Measurements from ENCODE around the gene RPL7A. TPM values are rescaled to one million over a fixed set of nuclear protein-coding genes. Genes with fewer than 3 reads are reported as not detected.
"Not testable (repeated sequence)": the region's sequence is repeated elsewhere in the genome, so short reads cannot be mapped to it uniquely, and the experiment has no call there.

The RPL7A gene
- total RNA-seq, 2 donors from 2014 or later = 1,074 to 1,076 TPM

DNA sequence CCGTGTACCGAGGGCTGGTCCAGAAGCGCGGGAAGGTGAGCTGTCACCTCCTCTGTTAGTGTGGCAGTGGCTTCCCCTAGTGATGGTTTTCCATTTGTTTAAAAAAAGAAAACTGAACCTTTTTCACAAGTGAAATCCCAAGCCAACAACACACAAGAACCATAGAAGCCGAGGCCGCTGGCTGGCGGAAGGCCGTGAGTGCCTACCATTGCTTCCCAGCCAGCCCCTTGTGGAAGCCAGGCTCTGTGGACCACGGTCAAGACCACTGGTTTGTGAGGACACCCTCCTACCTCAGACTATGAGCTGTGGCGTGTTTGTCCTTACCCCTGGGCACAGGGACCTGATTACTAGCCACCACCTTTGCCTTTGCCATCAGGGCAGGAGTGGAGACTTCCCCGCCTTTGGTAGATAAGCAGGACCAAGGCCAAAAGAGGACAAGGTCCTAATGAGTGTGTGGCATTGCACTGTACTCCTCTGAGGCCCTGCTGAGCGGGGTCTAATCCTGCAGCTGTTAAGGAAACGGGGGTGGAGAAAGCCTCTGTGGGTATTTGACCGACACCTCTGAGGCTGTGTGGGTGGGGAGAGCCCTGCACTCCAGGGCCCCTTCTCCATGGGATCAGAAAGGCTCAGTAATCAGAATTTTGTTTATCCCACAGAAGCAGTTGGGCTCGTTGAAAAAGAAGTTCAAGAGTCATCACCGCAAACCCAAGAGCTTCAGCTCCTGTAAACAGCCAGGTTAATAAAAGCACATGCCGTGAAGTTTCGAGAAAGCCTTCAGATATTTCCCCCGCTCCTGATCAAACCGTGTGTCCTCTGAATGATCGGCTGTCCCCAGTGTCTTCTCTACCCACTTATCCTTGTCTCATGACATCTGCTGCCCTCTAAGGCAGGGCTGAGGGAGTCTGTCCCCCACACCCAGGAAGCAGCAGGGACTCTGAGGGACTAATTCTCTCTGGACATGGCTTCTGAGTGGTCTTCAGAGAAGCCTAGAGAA is 12.7 kb downstream of the RPL7A start:
- no peak for ATAC-seq
- intact Hi-C loops (cut with DNase I) = no loop called here
- DNase-seq = no peak

DNA sequence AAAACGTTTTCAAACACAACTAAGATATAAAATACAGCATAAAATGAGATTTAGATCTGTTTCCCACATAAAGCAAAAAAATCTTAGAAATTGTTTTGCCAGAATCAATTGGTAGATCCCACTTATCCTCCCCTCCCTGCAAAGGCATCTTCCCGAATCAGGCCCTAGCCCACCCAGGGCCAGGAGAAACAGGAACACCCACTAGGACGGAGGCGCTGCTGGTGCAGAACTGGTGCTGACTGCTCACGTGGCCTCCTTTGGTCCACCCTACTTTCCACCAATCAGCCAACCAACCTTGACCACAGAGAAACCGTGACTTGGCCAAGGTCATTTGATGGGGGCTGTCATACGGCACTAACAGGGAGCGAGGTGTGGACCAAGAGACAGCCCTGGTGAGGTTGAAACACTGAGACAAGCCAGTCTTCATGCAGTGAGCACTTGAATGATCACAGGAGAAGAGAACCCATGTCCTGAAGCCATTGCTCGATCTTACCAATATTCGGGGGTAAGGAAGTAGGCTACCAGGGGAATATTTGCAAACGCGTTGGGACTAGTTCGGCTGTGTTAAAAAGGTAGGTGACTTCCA is 13.6 kb downstream of the RPL7A start:
- no peak for ATAC-seq
- DNase-seq = no peak
- intact Hi-C loops (cut with DNase I) = no loop called here

DNA sequence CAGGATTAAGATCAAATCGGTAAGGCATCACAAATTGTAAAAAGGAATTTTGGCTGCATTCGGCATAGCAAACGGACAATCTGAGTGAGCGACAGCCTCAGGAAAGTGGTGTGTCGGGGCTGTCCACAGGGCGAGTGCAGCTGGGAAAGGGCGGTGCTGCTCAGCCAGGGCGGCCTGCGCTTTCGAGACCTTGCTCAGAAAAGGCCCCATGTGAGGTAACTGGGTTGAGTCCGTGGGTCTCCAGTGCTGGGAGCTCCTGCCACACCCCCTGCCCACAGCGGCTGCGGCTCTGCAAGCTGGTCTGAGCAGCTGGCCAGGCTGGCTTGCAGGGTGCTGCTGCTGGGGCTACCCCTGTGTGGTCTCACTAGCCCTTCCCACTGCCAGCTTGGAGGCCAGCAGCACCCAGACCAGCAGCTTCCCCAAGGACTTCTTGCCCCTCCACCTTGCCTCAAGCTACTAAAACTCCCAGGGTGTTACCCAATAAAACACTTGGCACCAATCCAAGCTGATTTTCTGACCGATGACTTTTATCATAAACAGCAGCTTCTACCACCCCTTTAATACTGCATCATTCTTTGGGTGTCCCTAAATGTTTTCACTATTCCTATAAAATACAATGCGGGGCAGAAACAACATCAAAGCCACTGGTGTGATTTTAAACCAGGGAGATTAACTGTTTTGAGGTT is 14.5 kb downstream of the RPL7A start:
- ATAC-seq = no peak
- intact Hi-C loops (cut with DNase I) = no loop called here
- DNase-seq = no peak

DNA sequence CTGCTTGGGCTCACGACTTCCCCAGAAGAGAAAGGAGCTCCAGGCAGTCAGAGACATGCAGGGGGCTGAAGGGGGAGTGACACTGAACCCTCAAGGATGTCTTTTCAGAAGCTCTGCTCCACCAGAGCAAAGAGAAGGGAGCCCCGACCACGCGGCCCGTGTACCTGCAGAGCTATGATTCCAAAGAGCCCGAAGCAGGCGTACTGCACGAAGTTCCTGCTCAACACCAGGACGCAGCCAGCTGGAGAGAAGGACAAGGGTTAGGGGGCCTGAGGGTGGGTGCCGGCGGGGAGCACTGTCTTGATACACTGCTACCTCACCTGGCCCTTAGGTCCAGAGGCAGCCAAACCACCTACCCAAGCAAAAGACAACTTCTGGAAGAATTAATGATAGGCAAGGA is 18.4 kb downstream of the RPL7A start:
- intact Hi-C loops (cut with DNase I) = no loop called here
- no peak for DNase-seq

DNA sequence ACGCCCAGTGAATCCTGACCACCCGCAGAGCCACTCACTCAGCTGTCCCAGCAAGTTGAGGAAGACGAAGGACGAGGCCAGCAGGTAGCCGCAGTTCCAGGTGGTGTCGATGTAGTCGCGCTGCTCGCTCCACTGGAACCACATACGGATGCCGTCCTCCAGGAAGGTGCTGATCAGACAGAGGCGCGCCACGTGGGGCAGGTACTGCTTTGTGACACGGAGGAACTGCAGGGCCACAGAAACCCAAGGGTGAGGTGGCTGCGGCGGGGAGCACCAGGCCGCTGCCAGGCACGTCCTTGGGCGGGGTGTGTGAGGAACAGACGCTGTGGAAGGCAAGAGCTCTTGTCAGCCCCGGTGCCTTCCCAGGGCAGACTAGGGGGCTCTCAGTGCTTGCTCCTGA is 19.2 kb downstream of the RPL7A start:
- no peak for DNase-seq
- no peak for ATAC-seq
- intact Hi-C loops (cut with DNase I) = no loop called here

More for the DNA sequence above, 18.4 kb downstream of the RPL7A start:
- no peak for ATAC-seq

DNA sequence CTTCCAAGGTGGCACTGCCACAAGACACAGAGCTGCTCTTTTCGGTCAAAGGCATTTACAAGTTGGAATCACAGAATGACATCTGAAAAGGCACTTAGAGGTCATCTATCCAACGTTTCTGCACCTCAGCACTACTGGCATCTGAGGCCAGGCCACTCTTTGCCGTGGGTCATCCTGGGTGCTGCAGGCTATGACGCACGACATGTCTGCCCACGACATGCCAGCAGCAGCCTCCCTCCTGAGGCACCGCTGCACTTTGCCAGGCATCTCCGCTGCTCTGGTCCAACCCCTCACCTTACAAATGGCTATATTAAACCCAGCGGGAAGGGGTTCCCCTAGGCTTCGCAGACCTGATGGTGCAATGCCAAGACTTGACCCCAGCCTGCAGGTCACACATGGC is 19.8 kb downstream of the RPL7A start:
- ATAC-seq (no peak), DNase-seq (no peak)
- intact Hi-C loops (cut with DNase I) = no loop called here

DNA sequence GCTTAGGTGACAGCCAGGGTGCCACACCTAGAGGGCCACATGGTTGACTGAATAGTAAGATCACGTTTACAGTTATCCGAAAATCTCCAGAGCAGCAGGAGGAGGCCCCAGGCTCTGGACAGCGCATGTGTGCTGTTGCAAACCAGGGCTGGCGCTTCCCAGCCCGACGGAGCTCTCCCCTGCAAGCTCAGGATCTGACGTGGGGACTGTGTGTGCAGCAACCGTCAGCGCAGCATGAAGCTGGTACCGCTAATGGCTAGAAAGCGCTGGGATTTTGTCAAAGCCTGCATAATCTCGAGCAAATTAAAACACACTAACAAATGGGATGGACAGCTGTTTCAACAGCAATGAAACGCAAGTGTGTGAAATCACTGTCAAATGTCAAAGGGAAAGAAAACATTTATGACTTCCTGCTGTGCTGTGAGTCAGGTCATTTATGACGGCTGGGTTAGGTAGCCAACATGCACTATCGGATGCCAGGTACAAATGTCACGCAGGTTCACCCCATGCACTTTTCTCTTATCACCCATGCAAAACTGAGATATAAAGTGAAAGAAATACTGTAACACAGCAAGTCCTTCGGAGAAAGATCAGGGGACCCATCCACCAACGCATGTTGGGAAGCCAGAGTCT is 20.3 kb downstream of the RPL7A start:
- intact Hi-C loops (cut with DNase I) = no loop called here
- no peak for DNase-seq
- peak in 1 of 2 donors; percentile 34 for ATAC-seq

DNA sequence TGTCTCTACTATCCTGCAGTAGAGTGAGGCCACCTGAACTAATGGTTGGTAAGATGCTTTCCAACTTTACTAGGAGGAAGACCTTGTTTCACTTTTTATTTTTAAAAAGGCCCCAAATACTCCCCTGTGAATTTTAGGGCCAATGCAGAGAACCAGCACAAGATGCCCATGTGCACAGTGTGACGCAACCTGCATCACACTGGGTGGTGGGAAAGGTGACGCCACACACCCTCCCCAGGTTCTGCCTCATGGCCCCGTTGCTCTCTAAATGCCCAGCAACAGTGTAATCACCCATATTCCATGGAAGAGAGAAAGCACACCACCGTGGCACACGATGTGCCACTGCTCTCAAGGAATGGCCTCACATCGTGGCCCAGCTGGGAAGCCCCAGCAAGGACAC is 21.4 kb downstream of the RPL7A start:
- peak in 1 of 2 donors; percentile 21 for ATAC-seq
- DNase-seq = no peak
- intact Hi-C loops (cut with DNase I) = no loop called here

DNA sequence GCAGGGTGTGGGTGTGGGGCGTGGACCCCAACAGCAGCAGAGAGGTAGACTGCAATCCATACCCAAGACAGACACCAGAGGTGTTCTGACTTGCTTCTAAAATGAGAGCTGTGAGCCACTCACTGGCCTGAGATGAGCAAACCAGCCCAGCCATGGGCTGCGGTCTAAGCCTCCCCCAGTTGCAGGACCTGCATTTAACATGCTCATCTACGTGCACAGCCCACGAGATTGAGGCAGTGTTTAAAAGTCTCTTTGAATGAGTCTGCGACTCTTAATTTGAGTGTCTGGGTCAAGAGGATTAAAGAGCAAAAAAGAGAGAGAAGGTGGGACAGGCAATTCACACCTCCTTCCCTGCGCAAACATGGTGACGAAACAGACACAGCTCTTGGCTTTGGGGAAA is 21.9 kb downstream of the RPL7A start:
- intact Hi-C loops (cut with DNase I) = no loop called here
- DNase-seq = no peak
- no peak for ATAC-seq

DNA sequence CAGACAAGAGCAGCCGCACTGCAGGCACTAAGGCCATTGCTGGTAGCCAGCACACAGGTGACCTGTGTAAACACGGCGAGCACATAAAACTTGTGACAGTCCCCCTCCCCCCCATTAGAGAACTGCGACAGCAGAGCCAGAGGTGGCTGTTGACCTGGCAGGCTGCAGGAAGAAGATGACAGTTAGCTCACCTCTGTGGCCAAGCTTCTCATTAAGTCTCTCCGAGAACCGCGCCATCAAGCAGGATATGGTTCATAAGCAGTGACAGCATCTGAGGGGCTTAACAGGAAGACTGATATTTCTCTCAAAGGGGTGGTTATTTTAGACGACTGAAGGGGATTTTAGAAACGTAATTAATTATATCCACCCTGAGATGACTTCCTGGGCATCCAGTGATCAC is 22.7 kb downstream of the RPL7A start:
- ATAC-seq = no peak
- no peak for DNase-seq
- intact Hi-C loops (cut with DNase I) = no loop called here

DNA sequence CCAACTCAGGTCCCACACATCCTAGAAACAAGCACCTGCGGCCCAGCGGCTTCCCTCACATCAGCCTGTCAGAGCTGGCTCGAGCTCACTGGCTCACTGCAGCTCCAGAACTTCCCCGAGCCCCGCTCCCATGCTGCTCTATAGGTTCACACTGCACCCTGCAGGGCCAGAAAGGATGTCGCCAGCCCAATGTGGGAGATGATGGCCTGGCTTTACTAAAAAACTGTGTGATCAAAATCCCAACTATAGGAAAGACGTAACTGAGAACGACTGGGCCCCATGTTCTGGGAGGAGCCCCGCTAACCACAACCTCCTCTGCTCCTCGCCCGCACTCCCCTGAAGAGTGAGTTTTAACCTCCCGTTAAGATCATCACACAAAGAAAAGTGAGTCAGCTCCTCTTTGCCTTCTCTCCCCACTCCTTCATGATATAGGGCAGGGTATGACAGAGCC is 23.3 kb downstream of the RPL7A start:
- intact Hi-C loops (cut with DNase I) = no loop called here
- DNase-seq = no peak
- no peak for ATAC-seq

DNA sequence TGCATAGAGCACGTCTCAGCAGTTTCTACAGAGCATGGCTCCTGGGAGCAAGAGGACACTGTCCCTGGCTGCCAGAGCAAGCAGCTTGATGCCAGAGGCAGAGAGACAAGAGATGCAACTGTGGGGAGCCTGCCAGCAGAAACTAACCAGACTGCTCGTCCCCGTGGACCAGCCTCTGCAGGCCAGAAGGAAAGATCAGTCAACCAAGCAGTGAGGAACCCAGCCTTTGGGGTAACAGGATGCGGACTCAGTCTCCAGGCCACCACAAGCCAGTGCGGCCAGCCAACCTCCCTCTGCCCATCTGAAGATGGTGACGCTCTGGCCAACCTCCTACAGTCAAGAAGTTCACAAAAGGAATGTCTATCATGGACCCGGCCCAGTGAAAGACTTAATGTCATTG is 24.1 kb downstream of the RPL7A start:
- no peak for DNase-seq
- intact Hi-C loops (cut with DNase I) = no loop called here
- no peak for ATAC-seq

DNA sequence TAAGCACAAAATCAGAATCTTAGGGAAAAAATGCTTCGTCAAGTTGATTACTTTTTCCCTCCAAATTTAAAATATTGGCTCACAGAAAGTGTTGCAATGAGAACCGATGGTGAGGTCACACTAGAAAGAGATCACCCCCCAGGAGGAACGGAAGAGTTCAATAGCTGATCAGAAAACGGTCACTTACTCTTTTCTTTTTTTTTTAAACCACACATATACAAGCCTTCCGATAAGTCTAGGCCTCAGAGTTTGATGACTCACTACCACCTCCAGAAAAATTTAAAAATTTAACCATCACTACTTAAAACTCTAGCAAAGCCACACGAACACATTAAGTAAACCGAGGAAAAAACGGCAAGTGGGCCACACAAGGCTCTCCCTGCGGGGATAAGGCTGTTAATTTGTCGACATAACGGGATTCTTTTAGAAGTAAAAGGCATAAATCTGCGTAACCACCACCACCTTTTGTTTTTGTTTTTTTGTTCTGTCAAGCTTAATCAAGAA is 26.6 kb downstream of the RPL7A start:
- intact Hi-C loops (cut with DNase I) = loop anchor here in 1 of 2 donors (5.0 kb wide), 1 partner anchor 43 kb away; the partner anchor contains the start of gene REXO4
- no peak for ATAC-seq

DNA sequence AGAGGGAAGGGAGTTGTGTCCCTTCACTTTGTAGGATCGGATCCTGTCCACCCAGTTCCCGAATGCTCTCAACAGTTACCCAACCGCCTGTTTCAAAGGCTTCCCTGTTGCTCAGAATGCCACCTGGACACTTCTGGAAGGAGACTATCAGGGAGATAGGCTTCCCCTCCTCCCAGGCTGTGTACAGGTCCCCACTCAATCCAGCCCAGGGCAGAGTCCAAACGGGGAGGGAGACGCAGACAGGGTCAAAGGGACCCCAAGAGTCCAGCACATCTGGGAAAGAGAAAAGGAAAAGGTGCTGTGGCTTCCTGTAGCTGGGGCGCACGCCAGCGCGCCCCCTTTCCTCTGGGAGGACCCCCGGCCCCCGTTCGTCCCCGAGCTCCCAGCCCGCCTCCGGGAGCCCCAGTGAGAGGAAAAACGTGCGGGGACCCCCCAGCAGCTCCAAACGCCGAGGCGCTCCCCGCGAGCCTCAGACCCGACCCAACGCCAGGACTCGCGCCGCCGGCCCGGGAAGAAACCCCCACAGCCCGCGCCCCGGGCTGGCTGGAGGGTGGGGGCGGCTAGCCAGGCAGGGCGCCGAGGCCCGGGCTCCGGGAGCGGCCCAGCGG is 27.2 kb downstream of the RPL7A start:
- peak; percentile 4 to 22 for ATAC-seq
- peak; percentile 38 for DNase-seq
- intact Hi-C loops (cut with DNase I) = loop anchor here in 1 of 2 donors (5.0 kb wide), 1 partner anchor 42 kb away; the partner anchor contains the start of gene REXO4

More for the DNA sequence above, 26.6 kb downstream of the RPL7A start:
- no peak for DNase-seq

DNA sequence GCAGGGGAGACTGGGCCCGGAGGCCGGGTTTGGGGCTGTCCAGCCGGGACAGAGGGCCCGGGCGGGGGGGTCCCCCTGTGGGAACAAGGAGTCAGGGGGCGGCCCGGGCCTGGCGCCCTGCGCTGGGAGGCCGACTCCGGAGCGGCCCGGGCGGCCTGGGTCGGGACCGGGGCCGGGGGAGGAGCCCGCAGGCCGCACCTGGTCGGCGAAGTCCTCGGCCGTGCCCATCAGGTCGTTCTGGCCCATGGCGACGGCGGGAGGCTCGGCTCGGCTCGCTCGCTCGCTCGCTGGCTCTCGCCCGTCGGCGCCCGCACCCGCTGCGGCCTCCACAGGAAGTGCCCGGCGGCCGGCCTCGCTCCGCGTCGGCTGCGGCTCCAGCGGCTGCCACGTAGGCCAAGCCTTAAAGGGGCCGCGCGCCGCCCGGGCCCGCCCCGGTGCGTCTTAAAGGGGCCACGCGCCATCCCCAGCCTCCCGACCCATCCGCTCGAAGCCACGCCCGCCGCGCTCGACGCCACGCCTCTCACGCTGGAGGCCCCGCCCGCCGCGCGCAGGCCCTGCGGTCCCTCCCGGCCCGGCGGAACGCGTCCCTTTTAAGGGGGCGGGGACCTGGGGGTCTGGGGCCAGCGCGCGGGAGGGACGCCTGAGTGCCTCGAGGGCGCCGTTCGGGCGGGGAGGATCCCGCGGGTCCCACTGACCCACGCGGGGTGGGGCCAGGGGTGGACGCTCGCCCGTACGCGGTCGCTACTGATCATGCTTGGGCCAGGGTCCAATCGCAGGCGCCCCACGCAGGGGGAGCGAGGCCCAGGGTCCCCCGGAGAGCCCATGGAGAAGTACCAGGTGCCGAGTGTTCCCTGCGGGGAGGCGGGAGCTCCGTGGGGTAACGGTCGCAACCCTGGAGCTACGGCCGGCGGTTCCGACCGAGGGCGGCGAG is 28.0 kb downstream of the RPL7A start, which contains the start of the genes STKLD1 and SURF4:
TSS of gene STKLD1 (plus strand) at position 643 of the 931 bp plus-strand sequence. CDS start at position 751, 108 bp downstream.
TSS of gene SURF4 (minus strand) at position 337 of the 931 bp plus-strand sequence. CDS start at position 246, 91 bp downstream.
- ATAC-seq (peak; percentile 98), DNase-seq (peak; percentile 97)
- intact Hi-C loops (cut with DNase I) = loop anchor here in 1 of 2 donors (5.0 kb wide), 1 partner anchor 41 kb away; the partner anchor contains the start of gene REXO4

DNA sequence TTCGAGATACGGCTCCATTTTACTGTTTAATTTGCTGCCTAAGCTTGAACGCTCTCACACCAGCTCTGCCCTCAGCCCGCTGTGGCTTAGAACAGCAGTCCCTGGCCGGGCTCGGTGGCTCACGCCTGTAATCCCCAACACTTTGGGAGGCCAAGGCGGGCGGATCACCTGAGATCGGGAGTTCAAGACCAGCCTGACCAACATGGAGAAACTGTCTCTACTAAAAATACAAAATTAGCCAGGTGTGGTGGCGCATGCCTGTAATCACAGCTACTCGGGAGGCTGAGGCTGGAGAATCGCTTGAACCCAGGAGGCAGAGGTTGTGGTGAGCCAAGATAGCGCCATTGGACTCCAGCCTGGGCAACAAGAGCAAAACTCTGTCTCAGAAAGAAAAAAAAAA is 29.3 kb downstream of the RPL7A start:
- intact Hi-C loops (cut with DNase I) = loop anchor here in 1 of 2 donors (5.0 kb wide), 1 partner anchor 40 kb away; the partner anchor contains the start of gene REXO4
- not testable (repeated sequence) for DNase-seq, ATAC-seq

DNA sequence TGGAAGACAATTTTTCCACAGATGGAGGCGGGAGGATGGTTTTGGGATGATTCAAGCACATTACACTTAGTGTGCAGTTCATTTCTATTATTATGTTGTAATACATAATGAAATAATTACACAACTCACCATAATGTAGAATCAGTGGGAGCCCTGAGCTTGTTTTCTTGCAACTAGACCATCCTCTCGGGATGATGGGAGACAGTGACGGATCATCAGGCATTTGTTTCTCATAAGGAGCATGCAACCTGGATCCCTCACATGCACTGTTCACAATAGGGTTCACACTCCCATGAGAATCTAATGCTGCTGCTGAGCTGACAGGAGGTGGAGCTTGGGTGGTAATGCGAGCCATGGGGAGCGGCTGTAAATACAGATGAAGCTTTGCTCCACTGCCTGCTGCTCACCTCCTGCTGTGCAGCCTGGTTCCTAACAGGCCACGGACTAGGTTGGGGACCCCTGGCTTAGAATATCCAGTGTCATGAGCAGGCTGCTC is 29.8 kb downstream of the RPL7A start:
- ATAC-seq (no peak), DNase-seq (no peak)
- intact Hi-C loops (cut with DNase I) = loop anchor here in 1 of 2 donors (5.0 kb wide), 1 partner anchor 40 kb away; the partner anchor contains the start of gene REXO4

All from left cardiac atrium (tissue), 4 donors.